Spinal cord (tissue), 10 donors: ENCODE data around the gene EBLN2. TPM values are rescaled to one million over a fixed set of nuclear protein-coding genes. Genes with fewer than 3 reads are reported as not detected.

Experiments used
- DNase-seq, 6 donors: peaks; one replicate each; pipeline versions ENCODE4 v3.0.0 to v3.0.0-alpha.2; 2013 to 2015; ENCODE audit warnings: low spot score in 6 of 6, low read depth in 4 of 6
- H3K27ac ChIP-seq: one replicate; pipeline ENCODE4 v1.5.1; 2013; ENCODE audit warnings: low read depth, low read length, control low read depth
- H3K27me3 ChIP-seq: one replicate; pipeline ENCODE4 v1.6.1; 2013; ENCODE audit warnings: low read length; ENCODE audit not compliant: control insufficient read depth, insufficient read depth
- H3K36me3 ChIP-seq: one replicate; pipeline ENCODE4 v1.6.1; 2013; ENCODE audit warnings: low read length; ENCODE audit not compliant: control insufficient read depth, insufficient read depth
- H3K4me1 ChIP-seq: one replicate; pipeline ENCODE4 v1.6.1; 2013; ENCODE audit warnings: low read length; ENCODE audit not compliant: control insufficient read depth, insufficient read depth
- H3K4me3 ChIP-seq: one replicate; pipeline ENCODE4 v1.5.1; 2013; ENCODE audit warnings: low read depth, low read length, control low read depth
- H3K9me3 ChIP-seq: one replicate; pipeline ENCODE4 v1.6.1; 2013; ENCODE audit warnings: low read length; ENCODE audit not compliant: control insufficient read depth, insufficient read depth
- WGBS: methylation state at CpG from one replicate; pipeline ENCODE4 v1.1.5; 2013; ENCODE audit warnings: missing lambda C conversion rate; ENCODE audit not compliant: insufficient coverage; 5-methylcytosine and 5-hydroxymethylcytosine counted together
- long read RNA-seq, 4 donors: transcript quantifications; one replicate each; lab custom pipeline, GENCODE V29; 2026
- polyA plus RNA-seq, 2 donors: library from polyadenylated mRNA; unstranded; fragments of 120-200 nt; gene quantifications; one replicate each; pipeline ENCODE4 v1.2.1, GENCODE V29; 2013; ENCODE audit not compliant: insufficient read length in 2 of 2
- total RNA-seq, 2 donors: library from RNA; depleted of rRNA in 1 of 2; stranded (reverse); fragments of 120-200 nt in 1 of 2; fragments of >200 nt in 1 of 2; gene quantifications; one replicate each; pipeline versions ENCODE4 v1.2.3 to v1.2.4, GENCODE V29; 2013 to 2014
- donor health status: healthy.

The EBLN2 gene
- total RNA-seq = 1 to 10 TPM; 5.5 to 8.5 TPM
- polyA plus RNA-seq = 1 to 10 TPM; 1.3 to 2.2 TPM
- long read RNA-seq, donor 1 = 0 reads
- long read RNA-seq, donor 2, partial matches to known transcripts = 0 of 2 reads
- long read RNA-seq, donor 2, other reads (novel, unspliced or antisense) = 0 of 2 reads
- long read RNA-seq, donor 3 = 0 reads
- long read RNA-seq, donor 4, partial matches to known transcripts = 0 of 4 reads
- long read RNA-seq, donor 4, other reads (novel, unspliced or antisense) = 0 of 4 reads

GRCh38 chr3:73061416-73061815 is at the start of gene EBLN2:
Gene EBLN2, plus strand, starts transcription at chr3:73061659. Its CDS starts 423 bp downstream, at chr3:73062082.
- WGBS = no CpG with 5 or more reads among the region's 2 CpGs

GRCh38 chr3:73018298-73018697 is 43.2 kb upstream of the EBLN2 start:
- Histone ChIP-seq H3K27ac (no peak overlapping the region), H3K9me3 (no peaks in the 10 kb centered on the region), H3K27me3 (no peaks in the 10 kb centered on the region), H3K36me3 (no peaks in the 10 kb centered on the region), H3K4me3 (no peak overlapping the region), H3K4me1 (no peaks in the 10 kb centered on the region)
- no peak for DNase-seq
- WGBS = 100% methylated on average over 1 of the region's 4 CpGs

More at GRCh38 chr3:73061416-73061815, at the start of gene EBLN2:
- DNase-seq = no peak
- H3K27ac ChIP-seq = no peak within 1 kb of the TSS
- no peaks in the 10 kb centered on the region for H3K27me3 ChIP-seq
- no peaks in the 10 kb centered on the region for H3K9me3 ChIP-seq
- H3K4me3 ChIP-seq = no peak within 1 kb of the TSS
- H3K36me3 ChIP-seq = peaks cover 2% of the 10 kb centered on the region
- no peaks in the 10 kb centered on the region for H3K4me1 ChIP-seq

GRCh38 chr3:73018790-73019441 is 42.5 kb upstream of the EBLN2 start:
- no peak overlapping the region for H3K27ac ChIP-seq
- no CpG with 5 or more reads among the region's 5 CpGs for WGBS
- no peak overlapping the region for H3K4me3 ChIP-seq
- no peaks in the 10 kb centered on the region for H3K4me1 ChIP-seq
- DNase-seq = no peak
- no peaks in the 10 kb centered on the region for H3K36me3 ChIP-seq
- no peaks in the 10 kb centered on the region for H3K27me3 ChIP-seq
- no peaks in the 10 kb centered on the region for H3K9me3 ChIP-seq

- WGBS = no CpG with 5 or more reads among the region's 4 CpGs
- H3K27ac ChIP-seq = no peak overlapping the region
- no peaks in the 10 kb centered on the region for H3K9me3 ChIP-seq
- no peaks in the 10 kb centered on the region for H3K36me3 ChIP-seq
- no peaks in the 10 kb centered on the region for H3K4me1 ChIP-seq
- no peak overlapping the region for H3K4me3 ChIP-seq
- DNase-seq = no peak
- H3K27me3 ChIP-seq = no peaks in the 10 kb centered on the region
Measured at GRCh38 chr3:73021301-73021835, 40.1 kb upstream of the EBLN2 start.

- H3K27ac ChIP-seq = no peak overlapping the region
- no peaks in the 10 kb centered on the region for H3K27me3 ChIP-seq
- no peaks in the 10 kb centered on the region for H3K9me3 ChIP-seq
- H3K36me3 ChIP-seq = no peaks in the 10 kb centered on the region
- H3K4me3 ChIP-seq = no peak overlapping the region
- H3K4me1 ChIP-seq = peaks cover 4% of the 10 kb centered on the region
- DNase-seq = no peak
Measured at GRCh38 chr3:73024836-73025235, 36.6 kb upstream of the EBLN2 start.

GRCh38 chr3:73026111-73026759 is 35.2 kb upstream of the EBLN2 start:
- WGBS = no CpG with 5 or more reads among the region's 6 CpGs
- no peak overlapping the region for H3K4me3 ChIP-seq
- peaks cover 4% of the 10 kb centered on the region for H3K4me1 ChIP-seq
- no peaks in the 10 kb centered on the region for H3K27me3 ChIP-seq
- H3K9me3 ChIP-seq = no peaks in the 10 kb centered on the region
- H3K36me3 ChIP-seq = no peaks in the 10 kb centered on the region
- no peak overlapping the region for H3K27ac ChIP-seq
- DNase-seq = no peak

- peaks cover 4% of the 10 kb centered on the region for H3K4me1 ChIP-seq
- no peaks in the 10 kb centered on the region for H3K27me3 ChIP-seq
- no peaks in the 10 kb centered on the region for H3K36me3 ChIP-seq
- no peak overlapping the region for H3K4me3 ChIP-seq
- no peaks in the 10 kb centered on the region for H3K9me3 ChIP-seq
- no peak for DNase-seq
- H3K27ac ChIP-seq = no peak overlapping the region
- no CpG with 5 or more reads among the region's 2 CpGs for WGBS
Measured at GRCh38 chr3:73026760-73027113, 34.7 kb upstream of the EBLN2 start.

- H3K36me3 ChIP-seq = no peaks in the 10 kb centered on the region
- H3K27me3 ChIP-seq = no peaks in the 10 kb centered on the region
- peaks cover 4% of the 10 kb centered on the region for H3K4me1 ChIP-seq
- no peak for DNase-seq
- no peak overlapping the region for H3K27ac ChIP-seq
- WGBS = 96% methylated on average over 2 of the region's 4 CpGs
- H3K4me3 ChIP-seq = no peak overlapping the region
- H3K9me3 ChIP-seq = no peaks in the 10 kb centered on the region
Measured at GRCh38 chr3:73028803-73029202, 32.7 kb upstream of the EBLN2 start.

- no peak overlapping the region for H3K27ac ChIP-seq
- H3K27me3 ChIP-seq = no peaks in the 10 kb centered on the region
- no peaks in the 10 kb centered on the region for H3K36me3 ChIP-seq
- H3K4me3 ChIP-seq = no peak overlapping the region
- 91% methylated on average over 1 of the region's 1 CpG for WGBS
- H3K4me1 ChIP-seq = peaks cover 4% of the 10 kb centered on the region
- no peak for DNase-seq
- H3K9me3 ChIP-seq = no peaks in the 10 kb centered on the region
Measured at GRCh38 chr3:73029321-73029796, 32.1 kb upstream of the EBLN2 start.
